Measurements from ENCODE around the gene TRIO.

DNA sequence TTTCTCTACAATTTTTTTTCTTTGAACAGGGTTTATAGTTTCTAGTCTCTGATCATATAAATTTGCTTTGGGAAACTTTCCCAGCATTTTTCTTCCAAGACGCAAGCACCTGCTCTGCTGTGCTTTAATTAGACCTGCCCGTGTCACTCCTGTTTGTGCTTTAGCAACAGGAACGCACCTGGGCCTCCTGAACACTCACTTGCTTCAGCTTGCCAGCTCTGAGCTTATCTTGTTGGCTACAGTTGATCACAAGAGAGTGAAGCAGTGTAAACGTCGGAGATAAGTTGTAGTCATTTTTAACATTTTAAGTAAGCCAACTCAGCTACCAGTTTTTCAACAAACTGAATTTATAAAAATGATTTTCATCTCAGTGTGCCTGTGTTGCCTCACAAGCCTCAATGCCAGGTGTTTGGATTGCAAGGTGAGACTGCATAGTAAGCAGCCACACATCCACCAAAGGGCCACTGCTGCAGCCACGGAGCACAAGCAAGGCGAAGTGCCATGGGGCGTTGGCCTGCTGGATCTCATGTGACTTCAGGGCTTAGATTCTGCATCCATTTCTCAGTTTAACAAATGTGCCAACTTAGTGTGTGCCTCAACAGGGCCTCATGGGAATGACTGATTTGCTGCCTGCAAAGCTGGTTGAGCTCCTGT is 166.9 kb downstream of the TRIO start:
- TF ChIP-seq POLR2A (IDR thresholded peaks at IDR 0.05; ENCODE audit: low read depth, low read length) = no peak
- TF ChIP-seq, protein P1, sequence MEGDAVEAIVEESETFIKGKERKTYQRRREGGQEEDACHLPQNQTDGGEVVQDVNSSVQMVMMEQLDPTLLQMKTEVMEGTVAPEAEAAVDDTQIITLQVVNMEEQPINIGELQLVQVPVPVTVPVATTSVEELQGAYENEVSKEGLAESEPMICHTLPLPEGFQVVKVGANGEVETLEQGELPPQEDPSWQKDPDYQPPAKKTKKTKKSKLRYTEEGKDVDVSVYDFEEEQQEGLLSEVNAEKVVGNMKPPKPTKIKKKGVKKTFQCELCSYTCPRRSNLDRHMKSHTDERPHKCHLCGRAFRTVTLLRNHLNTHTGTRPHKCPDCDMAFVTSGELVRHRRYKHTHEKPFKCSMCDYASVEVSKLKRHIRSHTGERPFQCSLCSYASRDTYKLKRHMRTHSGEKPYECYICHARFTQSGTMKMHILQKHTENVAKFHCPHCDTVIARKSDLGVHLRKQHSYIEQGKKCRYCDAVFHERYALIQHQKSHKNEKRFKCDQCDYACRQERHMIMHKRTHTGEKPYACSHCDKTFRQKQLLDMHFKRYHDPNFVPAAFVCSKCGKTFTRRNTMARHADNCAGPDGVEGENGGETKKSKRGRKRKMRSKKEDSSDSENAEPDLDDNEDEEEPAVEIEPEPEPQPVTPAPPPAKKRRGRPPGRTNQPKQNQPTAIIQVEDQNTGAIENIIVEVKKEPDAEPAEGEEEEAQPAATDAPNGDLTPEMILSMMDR (IDR thresholded peaks at IDR 0.05; ENCODE audit: extremely low read depth in 1 of 2, insufficient read depth in 1 of 2, low read depth in 1 of 2, low read length in 2 of 2) = no peak
- no peak for TF ChIP-seq EZH2 (IDR thresholded peaks at IDR 0.05; ENCODE audit: borderline replicate concordance, low read depth, low read length, severe bottlenecking)
- TF ChIP-seq GATA2 (IDR thresholded peaks at IDR 0.05; ENCODE audit: insufficient read depth, insufficient read length, low read depth, low read length) = no peak
- TF ChIP-seq POLR2AphosphoS5 (IDR thresholded peaks at IDR 0.05; ENCODE audit: insufficient read depth, low read depth, low read length) = no peak
- TF ChIP-seq MYC (IDR thresholded peaks at IDR 0.05; ENCODE audit: low read depth, low read length) = no peak
- TF ChIP-seq, protein P2, sequence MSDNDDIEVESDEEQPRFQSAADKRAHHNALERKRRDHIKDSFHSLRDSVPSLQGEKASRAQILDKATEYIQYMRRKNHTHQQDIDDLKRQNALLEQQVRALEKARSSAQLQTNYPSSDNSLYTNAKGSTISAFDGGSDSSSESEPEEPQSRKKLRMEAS (IDR thresholded peaks at IDR 0.05; ENCODE audit: insufficient read depth, insufficient read length) = no peak
- TF ChIP-seq FOS (IDR thresholded peaks at IDR 0.05; ENCODE audit: borderline replicate concordance, insufficient read depth, low read length) = no peak
- TF ChIP-seq JUN (IDR thresholded peaks at IDR 0.05; ENCODE audit: borderline replicate concordance, insufficient read depth, insufficient read length, low read depth) = no peak
